Osteoblast (primary cell): Measurements from ENCODE around the gene MPPED1. TPM values are rescaled to one million over a fixed set of nuclear protein-coding genes. Genes with fewer than 3 reads are reported as not detected.

Experiments used
- DNase-seq: peaks from one replicate; pipeline ENCODE4 v3.0.0; 2011; ENCODE audit warnings: low spot score, mixed read lengths; ENCODE audit not compliant: insufficient read length; ENCODE audit errors: missing footprints
- H2AFZ ChIP-seq: 2 replicates; pipeline ENCODE4 v1.6.0; 2011; ENCODE audit warnings: mild to moderate bottlenecking, low read length
- H3K27ac ChIP-seq: 2 replicates; pipeline ENCODE4 v1.5.1; 2011; ENCODE audit warnings: mild to moderate bottlenecking, low read depth, low read length, moderate library complexity
- H3K27me3 ChIP-seq: 2 replicates; pipeline ENCODE4 v1.6.0; 2012; ENCODE audit warnings: mild to moderate bottlenecking, control low read depth, inconsistent platforms, low read length, moderate library complexity; ENCODE audit not compliant: insufficient read depth
- H3K36me3 ChIP-seq: 2 replicates; pipeline ENCODE4 v1.5.1; 2011; ENCODE audit warnings: mild to moderate bottlenecking, low read length, control low read depth, moderate library complexity; ENCODE audit not compliant: insufficient read depth
- H3K4me1 ChIP-seq: 2 replicates; pipeline ENCODE4 v1.5.1; 2011; ENCODE audit warnings: mild to moderate bottlenecking, low read length, control low read depth, moderate library complexity; ENCODE audit not compliant: insufficient read depth
- H3K4me2 ChIP-seq: 2 replicates; pipeline ENCODE4 v1.6.0; 2011; ENCODE audit warnings: mild to moderate bottlenecking, low read length; ENCODE audit not compliant: insufficient read depth
- H3K4me3 ChIP-seq: fragments of 200-600 bp; sonication (generic); 3 replicates; pipeline ENCODE4 v1.5.1; 2012; ENCODE audit warnings: mild to moderate bottlenecking, low read length, inconsistent platforms; ENCODE audit not compliant: insufficient read depth
- H3K79me2 ChIP-seq: 2 replicates; pipeline ENCODE4 v1.6.0; 2012; ENCODE audit warnings: mild to moderate bottlenecking, low read length, control low read depth, inconsistent platforms; ENCODE audit not compliant: insufficient read depth
- H3K9me3 ChIP-seq: 2 replicates; pipeline ENCODE4 v1.5.1; 2011; ENCODE audit warnings: low read depth, low read length, control low read depth
- H4K20me1 ChIP-seq: 2 replicates; pipeline ENCODE4 v1.6.0; 2012; ENCODE audit warnings: mild to moderate bottlenecking, low read length, control low read depth; ENCODE audit not compliant: insufficient read depth
- total RNA-seq: library from RNA; depleted of rRNA; stranded (reverse); fragments of >200 nt; gene quantifications from 2 replicates; pipeline ENCODE4 v1.2.3, GENCODE V29; 2012
- TF ChIP-seq, protein P1 (sequence below): IDR thresholded peaks from 2 replicates; pipeline ENCODE4 v1.5.1; 2011; ENCODE audit warnings: mild to moderate bottlenecking, low read depth, low read length, moderate library complexity; ENCODE audit errors: extremely low read depth

The MPPED1 gene
- total RNA-seq, 1 donor = not detected

DNA sequence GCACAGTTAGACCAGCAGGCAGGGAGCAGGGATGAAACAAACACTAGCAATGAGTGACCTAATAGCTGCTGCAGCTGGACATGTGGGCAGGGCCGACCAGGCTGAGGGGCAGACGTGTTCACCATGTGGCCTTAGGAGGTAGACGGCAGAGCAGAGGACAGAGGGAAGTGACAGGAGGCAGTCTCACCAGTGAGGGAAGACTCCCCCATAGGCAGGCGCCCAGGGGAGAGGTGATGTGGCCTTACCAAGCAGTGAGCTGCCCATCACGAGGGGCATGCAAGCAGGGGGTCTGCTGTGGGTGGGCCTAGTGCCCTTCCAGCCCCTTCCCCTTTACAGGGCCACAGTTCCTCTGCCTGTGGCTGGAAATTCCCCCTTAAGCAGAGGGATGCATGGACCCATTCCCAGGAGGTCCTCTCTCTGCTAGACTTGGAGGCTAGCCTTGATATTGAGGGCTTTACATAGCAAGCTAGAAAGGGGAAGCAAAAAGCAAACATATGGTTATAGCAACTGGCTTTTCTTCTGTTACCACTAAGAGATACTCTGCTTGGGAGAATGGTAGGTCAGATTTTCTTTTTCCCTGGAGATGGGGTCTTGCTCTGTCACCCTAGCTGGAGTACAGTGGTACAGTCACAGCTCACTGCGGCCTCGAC is 67.6 kb downstream of the MPPED1 start:
- no peak overlapping the region for H3K27ac ChIP-seq
- no peaks in the 10 kb centered on the region for H3K79me2 ChIP-seq
- peak; percentile 66 for DNase-seq

GRCh38 chr22:43479962-43480361 is 68.1 kb downstream of the MPPED1 start:
- Histone ChIP-seq H3K4me2 (no peak overlapping the region), H3K27me3 (no peaks in the 10 kb centered on the region), H3K36me3 (no peaks in the 10 kb centered on the region), H3K4me3 (no peak overlapping the region), H3K4me1 (no peaks in the 10 kb centered on the region), H3K79me2 (no peaks in the 10 kb centered on the region), H2AFZ (no peak overlapping the region), H3K9me3 (no peaks in the 10 kb centered on the region), H3K27ac (no peak overlapping the region), H4K20me1 (no peaks in the 10 kb centered on the region)
- TF ChIP-seq, protein P1, sequence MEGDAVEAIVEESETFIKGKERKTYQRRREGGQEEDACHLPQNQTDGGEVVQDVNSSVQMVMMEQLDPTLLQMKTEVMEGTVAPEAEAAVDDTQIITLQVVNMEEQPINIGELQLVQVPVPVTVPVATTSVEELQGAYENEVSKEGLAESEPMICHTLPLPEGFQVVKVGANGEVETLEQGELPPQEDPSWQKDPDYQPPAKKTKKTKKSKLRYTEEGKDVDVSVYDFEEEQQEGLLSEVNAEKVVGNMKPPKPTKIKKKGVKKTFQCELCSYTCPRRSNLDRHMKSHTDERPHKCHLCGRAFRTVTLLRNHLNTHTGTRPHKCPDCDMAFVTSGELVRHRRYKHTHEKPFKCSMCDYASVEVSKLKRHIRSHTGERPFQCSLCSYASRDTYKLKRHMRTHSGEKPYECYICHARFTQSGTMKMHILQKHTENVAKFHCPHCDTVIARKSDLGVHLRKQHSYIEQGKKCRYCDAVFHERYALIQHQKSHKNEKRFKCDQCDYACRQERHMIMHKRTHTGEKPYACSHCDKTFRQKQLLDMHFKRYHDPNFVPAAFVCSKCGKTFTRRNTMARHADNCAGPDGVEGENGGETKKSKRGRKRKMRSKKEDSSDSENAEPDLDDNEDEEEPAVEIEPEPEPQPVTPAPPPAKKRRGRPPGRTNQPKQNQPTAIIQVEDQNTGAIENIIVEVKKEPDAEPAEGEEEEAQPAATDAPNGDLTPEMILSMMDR = no peak
- DNase-seq = no peak

More for the DNA sequence above, 67.6 kb downstream of the MPPED1 start:
- Histone ChIP-seq H3K9me3 (no peaks in the 10 kb centered on the region), H3K4me2 (no peak overlapping the region), H3K4me1 (no peaks in the 10 kb centered on the region), H4K20me1 (no peaks in the 10 kb centered on the region), H3K27me3 (no peaks in the 10 kb centered on the region), H3K36me3 (no peaks in the 10 kb centered on the region), H3K4me3 (no peak overlapping the region), H2AFZ (no peak overlapping the region)
- TF ChIP-seq, protein P1 = no peak

GRCh38 chr22:43481568-43482317 is 69.9 kb downstream of the MPPED1 start:
- peak; percentile 86 for DNase-seq
- Histone ChIP-seq H3K4me1 (no peaks in the 10 kb centered on the region), H3K4me3 (no peak overlapping the region), H2AFZ (no peak overlapping the region), H3K27me3 (no peaks in the 10 kb centered on the region), H3K4me2 (no peak overlapping the region), H3K9me3 (no peaks in the 10 kb centered on the region), H3K36me3 (no peaks in the 10 kb centered on the region), H3K79me2 (no peaks in the 10 kb centered on the region), H3K27ac (no peak overlapping the region), H4K20me1 (no peaks in the 10 kb centered on the region)
- TF ChIP-seq, protein P1 = no peak

- Histone ChIP-seq H3K4me1 (no peaks in the 10 kb centered on the region), H3K27ac (no peak overlapping the region), H2AFZ (no peak overlapping the region), H3K27me3 (no peaks in the 10 kb centered on the region), H3K36me3 (no peaks in the 10 kb centered on the region), H3K4me3 (no peak overlapping the region), H3K79me2 (no peaks in the 10 kb centered on the region), H4K20me1 (no peaks in the 10 kb centered on the region), H3K9me3 (no peaks in the 10 kb centered on the region), H3K4me2 (no peak overlapping the region)
- TF ChIP-seq, protein P1 = no peak
- DNase-seq = peak; percentile 52
Measured at GRCh38 chr22:43482318-43482625, 70.5 kb downstream of the MPPED1 start.
